WTC11 (cell line): ENCODE results near the gene LIN28B. TPM values are rescaled to one million over a fixed set of nuclear protein-coding genes. Genes with fewer than 3 reads are reported as not detected.

Experiments
- ATAC-seq: fragments of 200-7000 bp; cut with Tn5 transposase; 2 replicates; pipeline ENCODE4 v1.10.0; 2021; ENCODE audit warnings: mild to moderate bottlenecking, moderate library complexity
- CTCF ChIA-PET: fragments of 300-600 bp; sonication (Branson Sonifier 250); formaldehyde crosslinking; loops from one replicate; lab custom pipeline; 2021; ENCODE audit warnings: antibody characterized with exemption; lab: Charles Lee
- POLR2A ChIA-PET: fragments of 350-600 bp; sonication (Branson Sonifier 250); formaldehyde crosslinking; loops from one replicate; lab custom pipeline; 2021; ENCODE audit warnings: antibody characterized with exemption; lab: Charles Lee
- DNase-seq: peaks from one replicate; pipeline ENCODE4 v3.0.0; 2021; ENCODE audit warnings: low spot score
- H3K27ac Mint-ChIP-seq: 2 replicates; pipeline ENCODE4 v1.8.0; 2021; ENCODE audit warnings: mixed read lengths
- H3K27me3 Mint-ChIP-seq: 2 replicates; pipeline ENCODE4 v1.8.0; 2021; ENCODE audit warnings: low read depth, mild to moderate bottlenecking, moderate library complexity, mixed read lengths
- H3K36me3 Mint-ChIP-seq: 2 replicates; pipeline ENCODE4 v1.8.0; 2021; ENCODE audit warnings: mixed read lengths
- H3K4me1 Mint-ChIP-seq: 2 replicates; pipeline ENCODE4 v1.8.0; 2022; ENCODE audit warnings: mixed read lengths
- H3K4me3 Mint-ChIP-seq: 2 replicates; pipeline ENCODE4 v1.8.0; 2021; ENCODE audit warnings: mild to moderate bottlenecking, moderate library complexity, mixed read lengths
- H3K9me3 Mint-ChIP-seq: 2 replicates; pipeline ENCODE4 v1.8.0; 2021; ENCODE audit warnings: mixed read lengths
- ATF1 ChIP-seq: sonication (generic); formaldehyde crosslinking; IDR thresholded peaks from 2 replicates; pipeline ENCODE4 v1.8.1; 2023; ENCODE audit warnings: mild to moderate bottlenecking, moderate library complexity, missing genetic modification reagents
- CBFB ChIP-seq: sonication (generic); formaldehyde crosslinking; IDR thresholded peaks from 2 replicates; pipeline ENCODE4 v1.8.1; 2022; ENCODE audit warnings: mild to moderate bottlenecking, low read depth, missing genetic modification reagents
- CREB1 ChIP-seq: sonication (generic); formaldehyde crosslinking; IDR thresholded peaks from 2 replicates; pipeline ENCODE4 v1.8.0; 2023; ENCODE audit warnings: mild to moderate bottlenecking, missing genetic modification reagents
- E2F5 ChIP-seq: sonication (generic); formaldehyde crosslinking; IDR thresholded peaks from 2 replicates; pipeline ENCODE4 v1.8.1; 2022; ENCODE audit warnings: mild to moderate bottlenecking, moderate library complexity, missing genetic modification reagents
- EMX1 ChIP-seq: fragments of 250-450 bp; sonication (Bioruptor Pico); IDR thresholded peaks from 2 replicates; pipeline ENCODE4 v1.8.0; 2021; ENCODE audit warnings: mild to moderate bottlenecking
- ERG ChIP-seq: fragments of 250-450 bp; sonication (Bioruptor Pico); IDR thresholded peaks from 2 replicates; pipeline ENCODE4 v1.8.0; 2021; ENCODE audit warnings: mild to moderate bottlenecking
- ESRRA ChIP-seq: sonication (generic); formaldehyde crosslinking; IDR thresholded peaks from 2 replicates; pipeline ENCODE4 v1.8.1; 2022; ENCODE audit warnings: mild to moderate bottlenecking, missing genetic modification reagents, borderline replicate concordance
- IRF1 ChIP-seq: sonication (generic); formaldehyde crosslinking; IDR thresholded peaks from 2 replicates; pipeline ENCODE4 v1.8.0; 2023; ENCODE audit warnings: missing genetic modification reagents
- JUN ChIP-seq: sonication (generic); formaldehyde crosslinking; IDR thresholded peaks from 2 replicates; pipeline ENCODE4 v1.8.0; 2023; ENCODE audit warnings: mild to moderate bottlenecking, missing genetic modification reagents
- MAX ChIP-seq: sonication (generic); formaldehyde crosslinking; IDR thresholded peaks from 2 replicates; pipeline ENCODE4 v1.8.0; 2022; ENCODE audit warnings: mild to moderate bottlenecking, missing genetic modification reagents
- NR2C2 ChIP-seq: sonication (generic); formaldehyde crosslinking; IDR thresholded peaks from 2 replicates; pipeline ENCODE4 v1.8.0; 2022; ENCODE audit warnings: mild to moderate bottlenecking, missing genetic modification reagents
- OVOL2 ChIP-seq: fragments of 250-450 bp; sonication (Bioruptor Pico); IDR thresholded peaks from 2 replicates; pipeline ENCODE4 v1.9.0; 2021; ENCODE audit warnings: mild to moderate bottlenecking, borderline replicate concordance
- SOX15 ChIP-seq: fragments of 250-450 bp; sonication (Bioruptor Pico); IDR thresholded peaks from 2 replicates; pipeline ENCODE4 v1.9.0; 2021; ENCODE audit warnings: mild to moderate bottlenecking
- TEAD4 ChIP-seq: sonication (generic); formaldehyde crosslinking; IDR thresholded peaks from 2 replicates; pipeline ENCODE4 v1.8.0; 2022; ENCODE audit warnings: mild to moderate bottlenecking, missing genetic modification reagents
- ZNF219 ChIP-seq: sonication (generic); formaldehyde crosslinking; IDR thresholded peaks from 2 replicates; pipeline ENCODE4 v1.8.0; 2023; ENCODE audit warnings: missing genetic modification reagents, mild to moderate bottlenecking, borderline replicate concordance
- ZNF232 ChIP-seq: sonication (generic); formaldehyde crosslinking; IDR thresholded peaks from 2 replicates; pipeline ENCODE4 v1.8.0; 2022; ENCODE audit warnings: mild to moderate bottlenecking, missing genetic modification reagents
- ZNF317 ChIP-seq: sonication (generic); formaldehyde crosslinking; IDR thresholded peaks from 2 replicates; pipeline ENCODE4 v1.8.1; 2023; ENCODE audit warnings: low read depth, mild to moderate bottlenecking, moderate library complexity, missing genetic modification reagents, borderline replicate concordance
- ZNF396 ChIP-seq: fragments of 250-450 bp; sonication (Bioruptor Pico); IDR thresholded peaks from 2 replicates; pipeline ENCODE4 v1.8.0; 2021; ENCODE audit warnings: mild to moderate bottlenecking, moderate library complexity, borderline replicate concordance
- ZNF423 ChIP-seq: fragments of 250-450 bp; sonication (Bioruptor Pico); IDR thresholded peaks from 2 replicates; pipeline ENCODE4 v2.1.2; 2022; ENCODE audit warnings: mild to moderate bottlenecking, moderate library complexity
- total RNA-seq: library from RNA; stranded (reverse); gene quantifications from 3 replicates; pipeline ENCODE4 v1.2.3, GENCODE V29; 2021
- TF ChIP-seq, protein P1 (sequence below): fragments of 250-450 bp; sonication (Bioruptor Pico); IDR thresholded peaks from 2 replicates; pipeline ENCODE4 v1.9.0; 2021; ENCODE audit warnings: mild to moderate bottlenecking
- TF ChIP-seq, protein P2 (sequence below): sonication (generic); formaldehyde crosslinking; IDR thresholded peaks from 2 replicates; pipeline ENCODE4 v1.8.0; 2022; ENCODE audit warnings: mild to moderate bottlenecking, missing genetic modification reagents
- TF ChIP-seq, protein P3 (sequence below): sonication (generic); formaldehyde crosslinking; IDR thresholded peaks from 2 replicates; pipeline ENCODE4 v1.8.1; 2022; ENCODE audit warnings: missing genetic modification reagents, borderline replicate concordance
- TF ChIP-seq, protein P4 (sequence below): fragments of 250-450 bp; sonication (Bioruptor Pico); conservative IDR thresholded peaks from 2 replicates; pipeline ENCODE4 v1.9.0; 2021; ENCODE audit warnings: mild to moderate bottlenecking

LIN28B gene
- total RNA-seq, 1 experiment from 2014 or later, result 73.4 TPM

- TF ChIP-seq JUN (CRISPR knock-in tag) (no peak), ZNF396 (CRISPR knock-in tag) (no peak), ZNF219 (CRISPR knock-in tag) (no peak), EMX1 (CRISPR knock-in tag) (no peak), ZNF232 (CRISPR knock-in tag) (no peak), IRF1 (CRISPR knock-in tag) (no peak), ZNF423 (CRISPR knock-in tag) (no peak), E2F5 (CRISPR knock-in tag) (no peak), ZNF317 (CRISPR knock-in tag) (no peak), SOX15 (CRISPR knock-in tag) (no peak), TEAD4 (CRISPR knock-in tag) (no peak), ATF1 (CRISPR knock-in tag) (no peak)
- TF ChIP-seq, protein P1, sequence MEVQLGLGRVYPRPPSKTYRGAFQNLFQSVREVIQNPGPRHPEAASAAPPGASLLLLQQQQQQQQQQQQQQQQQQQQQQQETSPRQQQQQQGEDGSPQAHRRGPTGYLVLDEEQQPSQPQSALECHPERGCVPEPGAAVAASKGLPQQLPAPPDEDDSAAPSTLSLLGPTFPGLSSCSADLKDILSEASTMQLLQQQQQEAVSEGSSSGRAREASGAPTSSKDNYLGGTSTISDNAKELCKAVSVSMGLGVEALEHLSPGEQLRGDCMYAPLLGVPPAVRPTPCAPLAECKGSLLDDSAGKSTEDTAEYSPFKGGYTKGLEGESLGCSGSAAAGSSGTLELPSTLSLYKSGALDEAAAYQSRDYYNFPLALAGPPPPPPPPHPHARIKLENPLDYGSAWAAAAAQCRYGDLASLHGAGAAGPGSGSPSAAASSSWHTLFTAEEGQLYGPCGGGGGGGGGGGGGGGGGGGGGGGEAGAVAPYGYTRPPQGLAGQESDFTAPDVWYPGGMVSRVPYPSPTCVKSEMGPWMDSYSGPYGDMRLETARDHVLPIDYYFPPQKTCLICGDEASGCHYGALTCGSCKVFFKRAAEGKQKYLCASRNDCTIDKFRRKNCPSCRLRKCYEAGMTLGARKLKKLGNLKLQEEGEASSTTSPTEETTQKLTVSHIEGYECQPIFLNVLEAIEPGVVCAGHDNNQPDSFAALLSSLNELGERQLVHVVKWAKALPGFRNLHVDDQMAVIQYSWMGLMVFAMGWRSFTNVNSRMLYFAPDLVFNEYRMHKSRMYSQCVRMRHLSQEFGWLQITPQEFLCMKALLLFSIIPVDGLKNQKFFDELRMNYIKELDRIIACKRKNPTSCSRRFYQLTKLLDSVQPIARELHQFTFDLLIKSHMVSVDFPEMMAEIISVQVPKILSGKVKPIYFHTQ (CRISPR knock-in tag), result no peak
- TF ChIP-seq, protein P2, sequence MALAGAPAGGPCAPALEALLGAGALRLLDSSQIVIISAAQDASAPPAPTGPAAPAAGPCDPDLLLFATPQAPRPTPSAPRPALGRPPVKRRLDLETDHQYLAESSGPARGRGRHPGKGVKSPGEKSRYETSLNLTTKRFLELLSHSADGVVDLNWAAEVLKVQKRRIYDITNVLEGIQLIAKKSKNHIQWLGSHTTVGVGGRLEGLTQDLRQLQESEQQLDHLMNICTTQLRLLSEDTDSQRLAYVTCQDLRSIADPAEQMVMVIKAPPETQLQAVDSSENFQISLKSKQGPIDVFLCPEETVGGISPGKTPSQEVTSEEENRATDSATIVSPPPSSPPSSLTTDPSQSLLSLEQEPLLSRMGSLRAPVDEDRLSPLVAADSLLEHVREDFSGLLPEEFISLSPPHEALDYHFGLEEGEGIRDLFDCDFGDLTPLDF (CRISPR knock-in tag), result no peak
These were observed 115.9 kb downstream of the LIN28B start (continued) for GRCh38 chr6:105072798-105073199.

DNA sequence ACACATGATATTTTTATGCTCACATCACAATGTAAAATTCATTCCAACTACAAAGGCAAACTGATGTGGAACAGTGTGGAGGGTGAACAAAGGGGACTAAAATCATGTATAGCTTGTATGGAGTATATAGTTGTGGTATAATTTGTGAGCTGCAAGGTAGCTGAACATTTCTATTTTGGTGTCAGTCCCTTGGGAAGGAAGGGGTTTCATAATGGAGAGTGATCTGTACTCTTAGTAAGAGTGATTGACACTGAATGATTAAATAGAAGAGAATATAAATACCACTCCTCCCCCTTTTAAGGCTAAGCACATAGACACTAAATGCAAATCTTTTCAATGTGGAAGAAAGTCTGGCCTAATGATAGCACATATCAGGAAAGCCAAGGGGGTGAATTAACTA, 118.3 kb downstream of the LIN28B start:
- ATAC-seq (no peak), DNase-seq (no peak)
- Mint-ChIP-seq H3K4me3 (no peak overlapping the region), H3K36me3 (peaks cover 16% of the 10 kb centered on the region), H3K9me3 (no peaks in the 10 kb centered on the region), H3K4me1 (peaks cover 11% of the 10 kb centered on the region), H3K27me3 (no peaks in the 10 kb centered on the region), H3K27ac (peak overlapping the region; percentile 55)
- CTCF ChIA-PET, result no interaction called here
- POLR2A ChIA-PET, result no interaction called here
- no peak for TF ChIP-seq OVOL2
- TF ChIP-seq, protein P1 (CRISPR knock-in tag), result no peak
- TF ChIP-seq CBFB (CRISPR knock-in tag), result no peak
- no peak for TF ChIP-seq NR2C2 (CRISPR knock-in tag)
- TF ChIP-seq ERG, result no peak
- TF ChIP-seq, protein P3, sequence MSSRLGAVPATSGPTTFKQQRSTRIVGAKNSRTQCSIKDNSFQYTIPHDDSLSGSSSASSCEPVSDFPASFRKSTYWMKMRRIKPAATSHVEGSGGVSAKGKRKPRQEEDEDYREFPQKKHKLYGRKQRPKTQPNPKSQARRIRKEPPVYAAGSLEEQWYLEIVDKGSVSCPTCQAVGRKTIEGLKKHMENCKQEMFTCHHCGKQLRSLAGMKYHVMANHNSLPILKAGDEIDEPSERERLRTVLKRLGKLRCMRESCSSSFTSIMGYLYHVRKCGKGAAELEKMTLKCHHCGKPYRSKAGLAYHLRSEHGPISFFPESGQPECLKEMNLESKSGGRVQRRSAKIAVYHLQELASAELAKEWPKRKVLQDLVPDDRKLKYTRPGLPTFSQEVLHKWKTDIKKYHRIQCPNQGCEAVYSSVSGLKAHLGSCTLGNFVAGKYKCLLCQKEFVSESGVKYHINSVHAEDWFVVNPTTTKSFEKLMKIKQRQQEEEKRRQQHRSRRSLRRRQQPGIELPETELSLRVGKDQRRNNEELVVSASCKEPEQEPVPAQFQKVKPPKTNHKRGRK (CRISPR knock-in tag), result no peak
- TF ChIP-seq, protein P4, sequence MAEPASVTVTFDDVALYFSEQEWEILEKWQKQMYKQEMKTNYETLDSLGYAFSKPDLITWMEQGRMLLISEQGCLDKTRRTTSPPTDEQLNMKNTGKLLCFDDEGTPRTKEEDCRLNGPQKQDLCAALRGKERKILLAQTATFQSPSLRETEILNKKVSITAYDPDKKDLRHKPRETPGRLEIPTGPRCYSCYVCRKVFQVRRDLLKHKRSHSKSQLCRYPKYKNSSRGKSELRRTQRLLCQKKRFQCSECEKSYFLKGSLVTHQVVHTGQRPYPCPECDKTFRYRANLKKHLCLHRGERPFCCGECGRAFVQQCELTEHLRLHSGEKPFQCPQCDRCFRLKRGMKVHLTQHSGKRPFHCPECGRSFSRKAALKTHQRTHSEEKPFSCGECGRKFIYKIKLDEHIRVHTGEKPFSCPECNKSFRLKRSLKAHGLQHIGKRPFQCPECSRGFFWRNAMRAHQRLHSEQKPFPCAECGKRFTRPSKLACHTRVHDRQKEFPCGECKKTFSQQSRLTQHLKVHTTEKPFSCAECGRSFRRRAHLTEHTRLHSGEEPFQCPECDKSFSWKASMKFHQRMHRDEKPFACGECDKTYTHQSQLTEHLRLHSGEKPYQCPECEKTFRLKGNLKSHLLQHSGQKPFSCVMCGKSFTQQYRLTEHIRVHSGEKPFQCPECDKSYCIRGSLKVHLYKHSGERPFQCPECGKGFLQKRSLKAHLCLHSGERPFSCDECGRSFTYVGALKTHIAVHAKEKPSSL (CRISPR knock-in tag), result no peak
- no peak for TF ChIP-seq CREB1 (CRISPR knock-in tag)
- no peak for TF ChIP-seq ESRRA (CRISPR knock-in tag)
- no peak for TF ChIP-seq MAX (CRISPR knock-in tag)
